ENCODE measurements around the gene RCOR1.

Gene RCOR1

GRCh38 chr14:102739190-102739469 is 146.7 kb downstream of the RCOR1 start:
- no peak overlapping the region for H3K4me3 Mint-ChIP-seq
- no peaks in the 10 kb centered on the region for H3K27me3 Mint-ChIP-seq
- peaks cover 0 to 12% of the 10 kb centered on the region in 2 donors for H3K9me3 Mint-ChIP-seq
- peak overlapping the region in 1 of 2 donors; percentile 85 for H3K27ac Mint-ChIP-seq
- no peak for ATAC-seq
- H3K4me1 Mint-ChIP-seq, result no peaks in the 10 kb centered on the region
- no peak for DNase-seq

GRCh38 chr14:102746634-102747438 is 154.4 kb downstream of the RCOR1 start:
- peak overlapping the region in 1 of 2 donors; percentile 9 for H3K27ac Mint-ChIP-seq
- ATAC-seq, result no peak
- no peak for DNase-seq
- peaks cover 0 to 12% of the 10 kb centered on the region in 2 donors for H3K9me3 Mint-ChIP-seq
- no peaks in the 10 kb centered on the region for H3K4me1 Mint-ChIP-seq
- H3K27me3 Mint-ChIP-seq, result no peaks in the 10 kb centered on the region
- no peak overlapping the region for H3K4me3 Mint-ChIP-seq

- DNase-seq (no peak), ATAC-seq (no peak)
- H3K4me3 Mint-ChIP-seq, result no peak overlapping the region
- H3K4me1 Mint-ChIP-seq, result no peaks in the 10 kb centered on the region
- H3K27ac Mint-ChIP-seq, result no peak overlapping the region
- no peaks in the 10 kb centered on the region for H3K9me3 Mint-ChIP-seq
- no peaks in the 10 kb centered on the region for H3K27me3 Mint-ChIP-seq
These were observed 156.4 kb downstream of the RCOR1 start for GRCh38 chr14:102748806-102749205.

- no peak for ATAC-seq
- Mint-ChIP-seq H3K27me3 (no peaks in the 10 kb centered on the region), H3K27ac (peak overlapping the region in 1 of 2 donors; percentile 71), H3K4me1 (no peaks in the 10 kb centered on the region), H3K9me3 (no peaks in the 10 kb centered on the region), H3K4me3 (no peak overlapping the region)
- no peak for DNase-seq
These were observed 157.2 kb downstream of the RCOR1 start for GRCh38 chr14:102749393-102750305.

- Mint-ChIP-seq H3K4me1 (no peaks in the 10 kb centered on the region), H3K27me3 (no peaks in the 10 kb centered on the region), H3K9me3 (no peaks in the 10 kb centered on the region), H3K4me3 (no peak overlapping the region), H3K27ac (no peak overlapping the region)
- DNase-seq (no peak), ATAC-seq (no peak)
These were observed 157.9 kb downstream of the RCOR1 start for GRCh38 chr14:102750376-102750775.

GRCh38 chr14:102751088-102751487 is 158.6 kb downstream of the RCOR1 start:
- no peaks in the 10 kb centered on the region for H3K27me3 Mint-ChIP-seq
- H3K4me3 Mint-ChIP-seq, result no peak overlapping the region
- no peaks in the 10 kb centered on the region for H3K4me1 Mint-ChIP-seq
- ATAC-seq, result no peak
- no peaks in the 10 kb centered on the region for H3K9me3 Mint-ChIP-seq
- no peak for DNase-seq
- H3K27ac Mint-ChIP-seq, result no peak overlapping the region

- no peak for DNase-seq
- Mint-ChIP-seq H3K27ac (no peak overlapping the region), H3K9me3 (no peaks in the 10 kb centered on the region), H3K4me1 (no peaks in the 10 kb centered on the region), H3K4me3 (no peak overlapping the region), H3K27me3 (no peaks in the 10 kb centered on the region)
- no peak for ATAC-seq
These were observed 159.9 kb downstream of the RCOR1 start for GRCh38 chr14:102752239-102752847.

GRCh38 chr14:102754370-102755262 is 162.2 kb downstream of the RCOR1 start:
- Mint-ChIP-seq H3K27me3 (no peaks in the 10 kb centered on the region), H3K4me1 (no peaks in the 10 kb centered on the region), H3K4me3 (no peak overlapping the region), H3K9me3 (no peaks in the 10 kb centered on the region), H3K27ac (peak overlapping the region in 1 of 2 donors; percentile 84)
- no peak for DNase-seq
- no peak for ATAC-seq

GRCh38 chr14:102757646-102758045 is 165.2 kb downstream of the RCOR1 start:
- DNase-seq (no peak), ATAC-seq (no peak)
- Mint-ChIP-seq H3K4me3 (no peak overlapping the region), H3K9me3 (no peaks in the 10 kb centered on the region), H3K4me1 (peaks cover 5% of the 10 kb centered on the region), H3K27me3 (peaks cover 13% of the 10 kb centered on the region), H3K27ac (no peak overlapping the region)

GRCh38 chr14:102758087-102758486 is 165.6 kb downstream of the RCOR1 start:
- no peaks in the 10 kb centered on the region for H3K9me3 Mint-ChIP-seq
- no peak overlapping the region for H3K4me3 Mint-ChIP-seq
- ATAC-seq (no peak), DNase-seq (no peak)
- peaks cover 5% of the 10 kb centered on the region for H3K4me1 Mint-ChIP-seq
- no peak overlapping the region for H3K27ac Mint-ChIP-seq
- peaks cover 13% of the 10 kb centered on the region for H3K27me3 Mint-ChIP-seq

GRCh38 chr14:102759456-102760187 is 167.2 kb downstream of the RCOR1 start:
- no peak overlapping the region for H3K4me3 Mint-ChIP-seq
- ATAC-seq (no peak), DNase-seq (no peak)
- H3K4me1 Mint-ChIP-seq, result peaks cover 5% of the 10 kb centered on the region
- H3K27me3 Mint-ChIP-seq, result peaks cover 13% of the 10 kb centered on the region
- H3K27ac Mint-ChIP-seq, result no peak overlapping the region
- H3K9me3 Mint-ChIP-seq, result no peaks in the 10 kb centered on the region

GRCh38 chr14:102760496-102761193 is 168.2 kb downstream of the RCOR1 start:
- H3K27me3 Mint-ChIP-seq, result peaks cover 13% of the 10 kb centered on the region
- no peaks in the 10 kb centered on the region for H3K9me3 Mint-ChIP-seq
- no peak overlapping the region for H3K27ac Mint-ChIP-seq
- peaks cover 5% of the 10 kb centered on the region for H3K4me1 Mint-ChIP-seq
- no peak for ATAC-seq
- no peak for DNase-seq
- H3K4me3 Mint-ChIP-seq, result no peak overlapping the region

- Mint-ChIP-seq H3K27me3 (peaks cover 13% of the 10 kb centered on the region), H3K27ac (peak overlapping the region in 1 of 2 donors; percentile 19), H3K4me1 (peaks cover 5% of the 10 kb centered on the region), H3K9me3 (no peaks in the 10 kb centered on the region), H3K4me3 (no peak overlapping the region)
- DNase-seq (no peak), ATAC-seq (no peak)
These were observed 168.8 kb downstream of the RCOR1 start for GRCh38 chr14:102761206-102761605.

- Mint-ChIP-seq H3K27me3 (peaks cover 13% of the 10 kb centered on the region), H3K27ac (peak overlapping the region in 1 of 2 donors; percentile 54), H3K4me1 (peaks cover 15% of the 10 kb centered on the region), H3K4me3 (no peak overlapping the region), H3K9me3 (no peaks in the 10 kb centered on the region)
- ATAC-seq (no peak), DNase-seq (no peak)
These were observed 171.8 kb downstream of the RCOR1 start for GRCh38 chr14:102764220-102764671.
